SU-DHL-6 (cell line): Measurements from ENCODE around the gene DAAM1.
A peak's percentile ranks its signal among the peaks of the same experiment; 100 is the strongest.

Experiments
- H2AFZ ChIP-seq: fragments of 200-600 bp; sonication (generic); 2 replicates; pipeline ENCODE4 v1.6.1; 2014; ENCODE audit warnings: low read depth, mild to moderate bottlenecking, moderate library complexity, mixed read lengths, antibody characterized with exemption, low read length; ENCODE audit not compliant: severe bottlenecking
- H3F3A ChIP-seq: fragments of 200-600 bp; shearing (Covaris generic); 2 replicates; pipeline ENCODE4 v1.6.0; 2016; ENCODE audit warnings: antibody characterized with exemption, mild to moderate bottlenecking; ENCODE audit not compliant: insufficient read depth
- H3K27ac ChIP-seq: fragments of 200-600 bp; sonication (generic); 2 replicates; pipeline ENCODE4 v1.5.1; 2016; ENCODE audit warnings: low read depth, mild to moderate bottlenecking, low read length, moderate library complexity, mixed read lengths
- H3K27me3 ChIP-seq: fragments of 200-600 bp; sonication (generic), shearing (Covaris generic); 2 replicates; pipeline ENCODE4 v1.6.0; 2014; ENCODE audit warnings: mild to moderate bottlenecking, low read length
- H3K36me3 ChIP-seq: fragments of 200-600 bp; sonication (generic); 2 replicates; pipeline ENCODE4 v1.6.1; 2014; ENCODE audit warnings: mild to moderate bottlenecking, low read length, mixed read lengths
- H3K4me2 ChIP-seq: fragments of 300-600, 200-600 bp; shearing (Covaris generic), sonication (generic); 2 replicates; pipeline ENCODE4 v1.6.0; 2014; ENCODE audit warnings: low read length, low read depth, mild to moderate bottlenecking; ENCODE audit not compliant: poor library complexity, severe bottlenecking
- H3K4me3 ChIP-seq: fragments of 200-600 bp; sonication (generic); 2 replicates; pipeline ENCODE4 v1.5.1; 2014; ENCODE audit warnings: antibody characterized with exemption, low read length, mild to moderate bottlenecking, mixed read lengths; ENCODE audit not compliant: insufficient read depth, poor library complexity, severe bottlenecking
- H3K79me2 ChIP-seq: fragments of 200-600 bp; sonication (generic); 2 replicates; pipeline ENCODE4 v1.6.1; 2014; ENCODE audit warnings: mild to moderate bottlenecking, low read length, moderate library complexity; ENCODE audit not compliant: insufficient read depth
- H3K9ac ChIP-seq: fragments of 200-600 bp; sonication (generic); 2 replicates; pipeline ENCODE4 v1.7.0; 2014; ENCODE audit warnings: mild to moderate bottlenecking, low read length
- H3K9me2 ChIP-seq: fragments of 200-600 bp; sonication (generic); replicated peaks from 2 replicates; pipeline ENCODE4 v1.6.1; 2014; ENCODE audit warnings: low read length; ENCODE audit not compliant: insufficient read depth
- H3K9me3 ChIP-seq: fragments of 200-600 bp; sonication (generic); 2 replicates; pipeline ENCODE4 v1.6.1; 2014; ENCODE audit warnings: low read length, mixed read lengths; ENCODE audit not compliant: insufficient read depth
- H4K20me1 ChIP-seq: fragments of 200-600 bp; sonication (generic); 2 replicates; pipeline ENCODE4 v1.6.1; 2014; ENCODE audit warnings: low read depth, mild to moderate bottlenecking, antibody characterized with exemption, low read length, moderate library complexity, mixed read lengths
- CTCF ChIP-seq: fragments of 200-600 bp; sonication (generic); IDR thresholded peaks from one replicate; pipeline ENCODE4 v1.5.1; 2017; ENCODE audit warnings: antibody characterized with exemption, mild to moderate bottlenecking, low read length, moderate library complexity; ENCODE audit not compliant: insufficient read depth, poor library complexity, severe bottlenecking
- EZH2phosphoT487 ChIP-seq: fragments of 200-600 bp; sonication (generic), shearing (Covaris generic); conservative IDR thresholded peaks from 2 replicates; pipeline ENCODE4 v1.6.1; 2018; ENCODE audit warnings: mild to moderate bottlenecking, antibody characterized with exemption, low read length, moderate library complexity, mixed read lengths

DAAM1 gene

GRCh38 chr14:59344691-59345455, 156.4 kb downstream of the DAAM1 start:
- Histone ChIP-seq H3K36me3 (peaks cover 20% of the 10 kb centered on the region; the same call in 1 of the 2 replicates), H3K79me2 (no peaks in the 10 kb centered on the region), H3K4me3 (no peak overlapping the region), H3F3A (no peaks in the 10 kb centered on the region), H3K9me3 (no peaks in the 10 kb centered on the region), H4K20me1 (no peaks in the 10 kb centered on the region), H3K4me2 (no peak overlapping the region), H3K9ac (no peak overlapping the region), H3K27me3 (no peaks in the 10 kb centered on the region), H2AFZ (no peak overlapping the region), H3K9me2 (no peaks in the 10 kb centered on the region), H3K27ac (no peak overlapping the region)
- TF ChIP-seq EZH2phosphoT487 (no peak), CTCF (no peak)

GRCh38 chr14:59346329-59346728, 157.9 kb downstream of the DAAM1 start:
- Histone ChIP-seq H3K4me2 (no peak overlapping the region), H4K20me1 (no peaks in the 10 kb centered on the region), H3F3A (no peaks in the 10 kb centered on the region), H3K27ac (no peak overlapping the region), H3K27me3 (no peaks in the 10 kb centered on the region), H3K9me3 (no peaks in the 10 kb centered on the region), H3K9ac (no peak overlapping the region), H3K36me3 (peaks cover 10% of the 10 kb centered on the region; the same call in 1 of the 2 replicates), H3K4me3 (no peak overlapping the region), H3K9me2 (no peaks in the 10 kb centered on the region), H2AFZ (no peak overlapping the region), H3K79me2 (no peaks in the 10 kb centered on the region)
- TF ChIP-seq CTCF (no peak), EZH2phosphoT487 (no peak)

- no peaks in the 10 kb centered on the region for H3K79me2 ChIP-seq
- H3K27ac ChIP-seq: peak overlapping the region; percentile 43
- no peaks in the 10 kb centered on the region for H3K27me3 ChIP-seq
- H4K20me1 ChIP-seq: no peaks in the 10 kb centered on the region
- no peak overlapping the region for H3K4me2 ChIP-seq
- H2AFZ ChIP-seq: no peak overlapping the region
- no peak overlapping the region for H3K9ac ChIP-seq
- no peaks in the 10 kb centered on the region for H3K9me3 ChIP-seq
- peaks cover 2% of the 10 kb centered on the region for H3F3A ChIP-seq
- TF ChIP-seq EZH2phosphoT487 (no peak), CTCF (no peak)
- H3K4me3 ChIP-seq: no peak overlapping the region
- peaks cover 7% of the 10 kb centered on the region; the same call in 1 of the 2 replicates for H3K36me3 ChIP-seq
- no peaks in the 10 kb centered on the region for H3K9me2 ChIP-seq
Observed at GRCh38 chr14:59346796-59347510, 158.5 kb downstream of the DAAM1 start.
